Posterior cingulate gyrus (tissue), 11 donors: ENCODE results near the gene SLC39A2.
"Not testable (repeated sequence)": the region's sequence is repeated elsewhere in the genome, so short reads cannot be mapped to it uniquely, and the experiment has no call there.

ENCODE experiments used
- DNase-seq, 10 donors: peaks; one replicate each; pipeline versions ENCODE4 v3.0.0 to v3.0.0-alpha.2; 2020 to 2021; ENCODE audit warnings: mixed read lengths in 3 of 10
- intact Hi-C: fragments of 100-400 bp; cut with DNase I; formaldehyde crosslinking; loops from one replicate; pipeline ENCODE4 v1.15.1; 2023

Gene SLC39A2

DNA sequence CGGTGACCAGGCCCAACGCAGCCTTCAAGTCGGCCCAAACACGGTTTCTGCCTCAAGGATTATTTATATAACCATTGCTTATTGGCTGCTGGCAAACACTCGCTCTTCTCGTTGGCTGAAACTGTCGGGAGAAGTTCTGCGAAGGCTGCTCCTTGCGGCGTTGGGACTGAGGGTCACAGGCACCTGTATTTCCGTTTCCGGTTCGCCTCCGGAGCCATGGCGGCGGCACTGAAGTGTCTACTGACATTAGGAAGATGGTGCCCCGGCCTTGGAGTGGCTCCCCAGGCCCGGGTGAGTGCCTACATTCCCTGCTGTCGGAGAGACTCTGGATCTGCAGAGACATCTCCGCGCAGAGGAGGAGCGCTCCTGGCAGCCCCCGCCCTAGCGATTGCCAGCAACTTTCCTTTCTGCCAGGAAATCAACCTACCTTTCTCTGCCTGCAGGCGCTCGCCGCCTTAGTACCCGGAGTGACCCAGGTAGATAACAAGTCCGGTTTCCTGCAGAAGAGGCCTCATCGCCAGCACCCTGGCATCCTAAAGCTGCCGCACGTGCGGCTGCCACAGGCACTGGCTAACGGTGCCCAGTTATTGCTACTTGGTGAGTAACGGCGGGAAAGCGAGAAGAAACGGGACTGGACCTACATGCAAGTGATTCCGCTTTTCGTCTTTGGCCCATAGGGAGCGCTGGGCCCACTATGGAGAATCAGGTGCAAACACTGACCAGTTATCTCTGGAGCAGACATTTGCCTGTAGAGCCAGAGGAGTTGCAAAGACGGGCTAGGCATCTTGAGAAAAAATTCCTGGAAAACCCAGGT, 9.1 kb upstream of the SLC39A2 start, which contains the start of gene METTL17:
TSS of gene METTL17 (plus strand) at position 194 of the 814 bp plus-strand sequence. CDS start at position 217, 23 bp downstream.
- peak; percentile 82 to 99 (median 92) for DNase-seq
- intact Hi-C loops: no loop called here

DNA sequence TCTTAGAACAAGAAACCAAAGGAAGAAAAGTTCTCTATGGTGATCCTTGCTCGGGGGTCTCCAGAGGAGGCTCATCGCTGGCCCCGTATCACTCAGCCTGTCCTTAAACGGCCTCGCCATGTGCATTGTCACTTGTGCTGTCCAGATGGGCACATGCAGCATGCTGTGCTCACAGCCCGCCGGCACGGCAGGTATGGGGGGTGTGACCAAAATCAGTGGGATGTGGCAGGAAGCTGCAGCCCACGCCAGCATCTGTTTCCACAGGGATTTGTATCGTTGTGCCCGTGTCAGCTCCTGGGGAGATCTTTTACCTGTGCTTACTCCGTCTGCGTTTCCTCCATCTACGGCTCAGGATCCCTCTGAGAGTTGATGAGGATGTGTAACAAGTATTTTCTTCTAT, 2.6 kb upstream of the SLC39A2 start:
- intact Hi-C loops: no loop called here
- no peak for DNase-seq

DNA sequence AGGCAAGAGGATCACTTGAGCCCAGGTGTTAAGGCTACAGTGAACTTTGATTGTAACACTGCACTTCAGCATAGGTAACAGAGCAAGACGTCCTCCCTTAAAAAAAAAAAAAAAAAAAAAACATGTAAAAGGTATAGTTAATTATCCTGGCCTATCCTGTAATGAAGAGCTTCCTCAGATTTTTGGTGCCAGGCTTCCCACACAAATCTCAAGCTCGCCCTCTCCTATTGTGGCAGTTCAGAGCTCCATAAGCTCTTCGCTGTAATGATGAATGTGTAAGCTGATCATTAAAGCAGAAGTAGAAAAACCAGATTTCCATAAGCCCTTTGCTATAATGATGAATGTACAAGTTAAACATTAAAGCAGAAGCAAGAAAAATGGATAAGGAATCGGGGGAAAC, 2.0 kb upstream of the SLC39A2 start:
- DNase-seq: no peak
- intact Hi-C loops: no loop called here

DNA sequence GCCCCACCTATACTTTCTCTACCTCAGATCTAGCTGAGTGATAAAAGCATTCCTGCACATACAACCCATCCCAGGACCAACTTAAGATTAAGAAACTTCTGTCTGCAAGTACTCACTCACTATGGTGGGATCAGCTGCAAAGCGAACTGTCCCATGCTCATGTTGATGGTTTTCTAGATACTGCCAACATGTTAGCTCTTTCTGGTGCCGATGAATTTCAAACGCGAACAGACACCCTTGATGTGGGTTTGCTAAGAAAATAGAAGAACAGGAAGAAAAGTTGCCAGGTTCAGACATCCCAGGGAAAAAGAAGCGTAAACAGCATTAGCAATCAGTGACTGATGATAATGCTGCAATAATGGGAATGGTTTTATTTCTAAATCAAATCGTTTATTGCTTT, 1.5 kb upstream of the SLC39A2 start:
- intact Hi-C loops: no loop called here
- no peak for DNase-seq

DNA sequence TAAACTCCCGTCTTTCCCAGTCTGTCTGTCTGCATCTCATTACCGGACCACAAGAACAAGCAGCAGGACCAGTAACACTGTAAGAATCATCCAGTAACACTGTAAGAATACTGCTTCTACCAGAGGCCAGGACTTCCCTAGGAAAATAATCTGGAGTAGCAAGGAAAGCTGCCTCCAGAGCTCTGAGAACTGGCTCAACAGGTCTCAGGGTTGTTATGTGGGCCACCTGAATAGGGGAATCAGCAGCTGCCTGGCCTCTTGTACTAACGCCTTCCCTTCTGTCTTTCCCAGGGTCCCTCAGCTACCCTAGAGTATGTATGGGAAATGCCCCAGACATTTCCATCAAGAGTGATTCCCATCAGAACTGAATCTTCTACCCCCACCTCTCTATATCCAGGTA, 954 bp upstream of the SLC39A2 start:
- no peak for DNase-seq
- intact Hi-C loops: no loop called here

DNA sequence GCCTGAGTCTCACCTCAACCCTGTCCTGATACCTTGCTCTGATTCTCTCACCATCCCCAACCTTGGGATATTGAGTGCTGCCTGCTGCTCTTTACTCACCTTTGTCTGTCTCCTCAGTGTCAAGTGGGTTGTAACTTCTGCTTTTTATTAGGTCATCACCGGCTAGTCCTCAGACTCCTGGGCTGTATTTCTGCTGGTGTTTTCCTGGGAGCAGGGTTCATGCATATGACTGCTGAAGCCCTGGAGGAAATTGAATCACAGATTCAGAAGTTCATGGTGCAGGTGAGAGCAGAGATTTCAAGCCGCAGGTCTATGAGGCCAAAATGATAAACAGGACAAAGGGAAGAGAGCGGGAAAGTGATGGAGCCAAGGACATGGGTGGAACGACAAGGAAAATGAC, 498 bp downstream of the SLC39A2 start:
- no peak for DNase-seq
- intact Hi-C loops: no loop called here

DNA sequence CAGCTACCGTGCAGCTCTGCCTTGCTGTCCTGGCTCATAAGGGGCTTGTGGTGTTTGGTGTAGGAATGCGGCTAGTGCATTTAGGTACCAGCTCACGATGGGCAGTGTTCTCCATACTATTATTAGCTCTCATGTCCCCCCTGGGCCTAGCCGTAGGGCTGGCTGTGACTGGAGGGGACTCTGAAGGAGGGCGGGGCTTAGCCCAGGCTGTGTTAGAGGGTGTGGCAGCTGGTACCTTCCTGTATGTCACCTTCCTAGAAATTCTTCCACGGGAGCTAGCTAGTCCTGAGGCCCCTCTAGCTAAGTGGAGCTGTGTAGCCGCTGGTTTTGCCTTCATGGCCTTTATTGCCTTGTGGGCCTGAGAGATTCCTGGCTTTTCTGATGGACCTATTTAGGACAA, 2.1 kb downstream of the SLC39A2 start:
- intact Hi-C loops: no loop called here
- DNase-seq: no peak

DNA sequence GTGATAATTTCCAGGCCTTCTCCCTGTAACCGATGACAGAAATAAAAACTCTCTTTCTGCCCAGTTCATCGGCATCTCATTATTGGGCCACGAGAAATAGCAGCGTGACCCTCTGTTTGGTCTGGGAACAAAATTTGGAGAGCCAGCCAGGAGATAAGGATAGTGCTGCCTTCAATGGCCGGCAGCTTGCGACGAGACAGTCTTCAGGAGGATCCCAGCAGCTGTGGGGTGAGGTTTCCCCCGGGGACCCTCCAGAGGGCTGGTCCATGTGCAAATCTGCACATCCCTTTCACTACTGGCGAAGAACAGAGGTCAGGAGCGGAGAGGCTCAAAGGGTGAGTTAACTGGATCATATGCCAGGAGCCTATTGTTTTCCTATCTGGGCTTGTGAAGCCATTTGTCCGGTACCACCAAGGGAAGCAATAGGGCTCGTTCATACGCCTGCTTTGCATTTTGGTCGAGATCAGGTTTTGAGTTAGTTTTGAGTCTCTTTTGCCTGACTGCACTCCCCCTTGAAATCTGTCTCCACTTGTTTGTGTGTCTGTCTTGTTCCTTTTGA, 4.8 kb downstream of the SLC39A2 start:
- no peak for DNase-seq
- intact Hi-C loops: no loop called here

DNA sequence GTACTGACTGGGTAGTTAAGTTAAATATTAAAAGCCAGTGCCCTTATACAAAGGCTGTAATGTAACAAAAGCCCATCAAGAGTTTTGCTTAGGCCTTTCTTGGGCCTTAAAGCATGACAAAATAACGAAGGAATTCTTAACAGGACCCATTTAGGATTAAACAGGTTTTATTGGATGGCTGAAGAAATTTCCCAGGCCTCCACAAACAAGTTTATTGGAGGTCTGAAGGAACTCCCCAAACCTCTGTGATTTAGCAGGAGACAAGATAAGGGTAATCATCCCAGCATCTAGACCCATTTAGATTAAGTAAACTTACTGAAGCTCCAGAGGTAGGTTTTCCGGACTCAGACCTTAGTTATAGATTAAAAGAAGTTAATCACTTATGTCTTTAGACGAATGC, 10.6 kb downstream of the SLC39A2 start:
- DNase-seq, intact Hi-C loops: not testable (repeated sequence)

DNA sequence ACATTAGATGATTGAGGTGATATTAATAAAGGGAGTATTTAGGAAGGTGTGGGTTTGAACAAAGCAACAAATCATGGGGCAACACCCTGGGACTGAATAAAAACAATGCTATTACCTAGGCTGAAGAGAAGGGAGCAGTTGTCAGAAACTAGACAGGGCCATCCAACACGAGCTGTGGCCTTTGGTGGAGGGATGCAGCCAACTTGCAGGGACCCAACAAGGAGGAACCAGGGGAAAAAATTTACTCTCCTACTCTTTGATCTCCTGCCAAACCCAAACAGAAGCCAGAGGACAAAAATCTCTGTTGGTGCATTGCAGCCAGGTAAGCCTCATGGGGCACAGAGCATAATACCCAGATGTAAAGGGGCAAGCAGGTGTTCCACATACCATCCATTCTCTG, 12.0 kb downstream of the SLC39A2 start:
- peak in 1 of 10 donors; percentile 13 for DNase-seq
- intact Hi-C loops: no loop called here

DNA sequence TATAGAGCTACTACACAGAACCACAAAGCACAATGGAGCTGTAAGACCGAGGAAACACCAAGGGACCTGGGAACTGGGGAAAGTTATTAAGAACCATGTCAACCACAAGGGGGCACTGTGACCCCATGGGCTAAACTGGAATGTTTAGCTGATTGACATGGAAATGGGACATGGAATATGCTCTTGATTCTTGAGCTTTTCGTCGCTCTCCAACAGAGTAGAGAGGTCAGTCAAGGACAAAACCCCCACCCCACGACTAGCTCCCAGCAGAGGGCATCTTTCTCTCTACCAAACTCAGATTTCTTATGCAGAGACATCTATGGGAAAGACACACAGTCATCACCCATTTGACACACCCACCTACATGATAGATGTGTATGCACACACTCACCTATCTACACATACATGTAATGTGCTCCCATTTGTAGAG, 15.7 kb downstream of the SLC39A2 start:
- intact Hi-C loops: loop anchor here (1.0 to 5.0 kb wide), 3 partner anchors 26 to 90 kb away; no protein-coding TSS in a partner anchor
- peak in 9 of 10 donors; percentile 57 to 97 (median 91) for DNase-seq

DNA sequence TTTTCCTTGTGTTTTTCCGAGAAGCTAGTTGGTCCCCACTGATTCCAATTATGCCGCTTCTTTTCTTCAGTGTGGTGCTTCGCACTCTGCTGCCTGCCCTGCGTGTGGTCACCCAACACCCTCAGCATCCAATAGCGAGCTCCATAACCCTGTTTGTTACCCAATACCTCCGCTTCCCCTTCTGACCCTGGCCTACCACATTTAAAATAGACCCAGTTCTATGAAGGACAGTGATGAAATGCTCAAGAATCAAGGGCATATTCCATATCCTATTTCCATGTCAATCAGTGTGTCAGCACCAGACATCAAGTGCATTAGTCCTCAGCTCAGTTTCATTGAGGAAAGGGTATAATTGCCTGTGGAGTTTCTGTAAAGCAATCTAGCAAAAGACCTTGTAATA, 16.2 kb downstream of the SLC39A2 start:
- intact Hi-C loops: loop anchor here (5.0 kb wide), 1 partner anchor 77 kb away; no protein-coding TSS in a partner anchor
- DNase-seq: peak in 1 of 10 donors; percentile 59

DNA sequence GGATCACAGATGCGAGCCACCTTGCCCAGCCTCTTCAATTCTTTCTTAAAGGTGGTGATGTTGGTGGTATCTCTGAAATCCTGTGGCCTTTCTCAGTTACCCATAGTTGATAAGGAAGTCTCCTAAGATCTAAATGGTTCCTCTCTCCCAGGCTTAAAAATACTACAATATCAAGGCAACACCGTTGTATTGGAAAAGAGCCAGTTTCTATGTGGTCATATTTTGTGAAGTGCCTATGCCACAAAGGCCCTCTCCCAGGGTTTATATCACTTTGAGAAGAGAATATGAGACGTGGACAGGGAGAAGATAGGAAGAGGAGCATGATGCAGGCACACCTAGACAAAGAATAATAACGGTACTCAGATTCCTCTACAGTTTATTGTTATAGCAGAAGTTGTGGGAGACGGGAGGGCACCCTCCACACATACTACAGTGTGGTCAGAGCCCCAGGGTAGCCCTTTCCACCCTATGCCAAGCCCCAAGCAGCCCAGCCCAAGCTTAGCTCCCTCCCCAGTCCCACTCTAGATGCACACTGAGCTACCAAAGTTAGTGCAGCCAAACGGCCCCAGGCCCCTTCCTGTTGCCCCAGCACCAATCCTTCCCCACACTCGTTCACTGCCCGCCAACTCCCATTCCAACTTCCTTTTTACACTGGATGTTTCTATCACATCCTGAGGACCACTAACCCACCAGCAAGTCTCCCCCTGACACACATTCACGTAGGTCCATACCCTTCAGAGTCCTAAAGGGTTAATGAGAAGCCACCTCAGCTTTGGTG, 17.5 kb downstream of the SLC39A2 start:
- intact Hi-C loops: loop anchor here (5.0 kb wide), 1 partner anchor 76 kb away; no protein-coding TSS in a partner anchor

DNA sequence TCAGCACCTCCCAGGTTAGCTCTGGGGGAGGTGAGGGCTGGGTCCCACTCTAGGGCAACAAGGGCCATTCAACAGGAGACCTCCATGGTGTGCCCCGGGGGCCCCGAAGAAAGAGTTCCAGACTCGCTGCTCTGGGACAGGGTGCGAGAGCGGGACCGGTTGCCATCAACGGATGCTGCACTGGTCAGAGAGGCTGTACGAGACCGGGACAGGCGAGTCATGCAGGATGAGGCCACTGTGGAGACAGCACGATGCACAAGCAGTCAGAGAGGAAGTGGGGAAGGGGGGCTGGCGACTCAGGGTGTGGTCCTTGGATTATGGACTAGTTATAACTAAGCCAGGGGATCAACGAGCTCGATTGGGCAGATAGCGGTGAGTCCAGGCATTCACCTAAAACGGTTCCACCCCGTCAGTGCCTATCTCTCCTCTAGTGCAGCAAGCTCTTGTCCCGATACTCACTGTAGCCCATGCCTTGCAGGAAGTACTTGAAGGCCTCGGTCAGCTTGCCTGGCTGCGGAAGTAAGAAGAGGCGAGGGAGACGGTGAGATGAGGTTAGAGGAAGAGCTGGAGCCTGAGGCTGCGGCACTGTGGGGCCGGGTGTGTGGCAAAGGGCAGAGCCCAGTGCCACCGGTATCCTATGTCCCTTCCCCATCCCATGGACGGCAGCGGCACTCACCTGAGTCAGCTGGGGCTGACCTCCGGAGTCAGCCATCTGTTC, 18.6 kb downstream of the SLC39A2 start:
- DNase-seq: peak in 1 of 10 donors; percentile 82
- intact Hi-C loops: loop anchor here (5.0 kb wide), 1 partner anchor 75 kb away; no protein-coding TSS in a partner anchor

More for the DNA sequence above, 17.5 kb downstream of the SLC39A2 start:
- DNase-seq: peak in 1 of 10 donors; percentile 25

DNA sequence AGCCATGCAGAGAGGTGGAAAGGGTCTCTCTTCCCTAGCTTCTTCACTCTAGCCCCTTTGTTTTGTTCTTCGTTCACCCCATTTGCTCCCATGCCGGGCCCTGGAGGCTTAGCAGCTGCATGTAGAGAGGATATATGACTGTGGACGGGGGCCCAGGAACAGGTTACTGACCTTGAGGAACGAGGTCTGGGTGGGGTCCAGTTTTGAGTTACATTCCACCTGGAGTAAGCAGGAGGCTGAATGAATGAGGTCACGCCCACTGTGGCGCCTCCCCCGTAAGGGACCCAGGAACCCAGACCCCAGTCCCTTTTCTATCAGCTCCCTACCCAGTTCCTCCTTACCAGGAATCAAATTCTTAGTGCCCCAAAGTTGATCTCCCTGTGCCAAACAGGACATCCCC, 19.2 kb downstream of the SLC39A2 start:
- intact Hi-C loops: loop anchor here (5.0 kb wide), 1 partner anchor 74 kb away; no protein-coding TSS in a partner anchor
- peak in 1 of 10 donors; percentile 63 for DNase-seq

DNA sequence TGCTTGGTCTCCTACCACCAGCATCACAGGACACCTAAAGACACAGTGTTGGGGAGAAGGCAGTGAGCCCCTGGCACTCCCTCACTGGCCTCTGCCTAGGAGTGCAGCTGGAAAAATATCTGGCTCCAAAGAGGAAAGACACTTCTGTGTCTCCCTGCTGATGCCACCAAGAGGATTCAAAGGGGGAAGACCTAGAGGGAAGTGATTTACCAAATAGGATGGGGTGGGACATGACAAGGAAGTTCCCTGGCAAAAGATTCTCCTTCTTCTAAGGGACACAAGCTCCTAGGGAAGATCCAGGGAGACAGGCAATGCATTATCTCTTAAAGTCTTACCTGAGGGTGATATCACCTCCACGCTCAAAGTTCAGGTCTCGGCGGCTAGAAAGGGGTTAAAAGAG, 19.7 kb downstream of the SLC39A2 start:
- intact Hi-C loops: loop anchor here (5.0 kb wide), 1 partner anchor 74 kb away; no protein-coding TSS in a partner anchor
- DNase-seq: peak in 1 of 10 donors; percentile 37

DNA sequence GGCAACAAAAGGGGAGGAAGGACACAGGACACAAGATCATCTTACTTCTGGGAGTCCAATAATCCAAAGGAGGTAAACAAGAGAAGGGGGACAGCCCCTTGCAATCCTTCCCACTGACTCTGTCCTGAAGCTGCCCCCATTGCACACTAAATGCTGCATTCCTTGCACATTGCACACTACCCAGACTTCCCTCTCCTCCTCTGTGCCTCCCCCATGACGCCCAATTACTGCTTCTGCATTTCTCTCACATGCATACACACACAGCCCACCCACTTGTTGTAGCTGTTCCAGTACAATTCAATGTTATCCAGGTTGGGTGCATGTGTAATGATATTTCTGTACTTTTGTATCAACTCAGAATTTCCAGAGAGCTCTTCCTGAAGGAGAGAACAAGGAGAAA, 20.3 kb downstream of the SLC39A2 start:
- intact Hi-C loops: loop anchor here (5.0 kb wide), 1 partner anchor 73 kb away; no protein-coding TSS in a partner anchor
- peak in 1 of 10 donors; percentile 6 for DNase-seq

DNA sequence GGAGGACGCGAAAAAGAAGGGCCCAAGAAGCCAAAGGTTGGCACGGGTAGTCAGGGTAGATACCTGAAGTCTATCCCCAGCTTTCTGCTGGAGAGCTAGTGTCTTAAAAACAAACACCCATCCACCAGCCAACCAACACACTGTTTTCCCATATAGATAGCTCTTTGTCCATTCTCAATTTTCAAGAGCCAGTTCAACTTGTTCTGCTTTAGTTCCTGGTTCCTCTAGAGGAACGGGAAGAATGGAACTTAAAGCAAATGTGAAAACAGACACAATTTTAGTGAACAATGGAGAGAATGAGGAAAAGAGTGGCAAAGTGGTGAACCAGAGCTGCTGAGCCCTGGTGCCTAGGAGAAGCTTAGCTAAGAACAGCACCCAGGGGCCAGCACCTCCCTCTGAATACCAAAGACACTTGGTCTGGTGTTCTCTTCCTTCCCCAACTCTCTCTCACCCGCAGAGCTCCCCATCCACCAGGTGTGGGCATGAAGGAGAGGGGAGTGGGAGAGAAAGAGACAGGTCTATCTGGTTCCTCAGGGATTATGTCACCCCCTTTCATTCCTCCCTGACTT, 22.0 kb downstream of the SLC39A2 start:
- intact Hi-C loops: no loop called here
- DNase-seq: peak in 1 of 10 donors; percentile 38

DNA sequence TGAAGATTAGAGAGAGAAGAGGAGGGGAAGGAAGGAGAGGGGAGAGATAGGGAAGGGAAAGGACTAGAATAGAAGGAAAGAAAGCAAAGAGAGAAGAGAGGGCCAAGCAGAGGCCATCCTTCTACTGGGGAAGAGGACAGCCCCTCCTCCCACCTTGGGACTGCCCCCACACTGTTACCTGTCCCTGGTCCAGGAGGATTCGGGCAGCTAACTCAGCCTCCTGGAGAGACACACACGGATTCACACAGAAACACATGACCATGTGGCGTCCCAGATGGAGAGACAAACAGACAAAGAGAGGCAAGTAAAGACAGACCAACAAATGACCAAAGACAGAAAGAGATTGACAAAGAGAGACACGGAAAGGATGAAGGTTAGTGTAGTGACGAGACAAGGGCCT, 23.6 kb downstream of the SLC39A2 start:
- peak in 1 of 10 donors; percentile 53 for DNase-seq
- intact Hi-C loops: no loop called here

DNA sequence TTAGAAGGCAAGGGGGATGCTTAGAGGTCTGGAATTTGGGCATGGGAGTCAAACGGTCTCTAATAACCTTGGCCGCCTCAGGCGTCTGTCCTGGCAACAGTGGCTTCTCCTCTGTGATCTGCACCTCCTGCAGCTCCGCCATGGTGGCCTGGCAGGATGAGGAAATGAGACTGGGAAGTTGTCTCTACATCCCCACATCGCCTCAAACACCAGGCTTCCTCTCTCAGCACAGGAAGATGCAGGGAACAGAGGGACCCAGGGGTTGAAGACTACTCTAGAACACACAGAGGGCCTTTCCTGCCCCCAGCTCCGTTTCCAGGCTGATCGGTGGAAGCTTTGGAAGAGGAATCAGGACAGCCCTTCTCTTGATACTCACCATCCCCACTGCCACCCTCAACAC, 24.1 kb downstream of the SLC39A2 start:
- intact Hi-C loops: no loop called here
- DNase-seq: peak in 2 of 10 donors; percentile 25 to 57
